Measurements from ENCODE around the gene CHCHD3.

Gene CHCHD3

DNA sequence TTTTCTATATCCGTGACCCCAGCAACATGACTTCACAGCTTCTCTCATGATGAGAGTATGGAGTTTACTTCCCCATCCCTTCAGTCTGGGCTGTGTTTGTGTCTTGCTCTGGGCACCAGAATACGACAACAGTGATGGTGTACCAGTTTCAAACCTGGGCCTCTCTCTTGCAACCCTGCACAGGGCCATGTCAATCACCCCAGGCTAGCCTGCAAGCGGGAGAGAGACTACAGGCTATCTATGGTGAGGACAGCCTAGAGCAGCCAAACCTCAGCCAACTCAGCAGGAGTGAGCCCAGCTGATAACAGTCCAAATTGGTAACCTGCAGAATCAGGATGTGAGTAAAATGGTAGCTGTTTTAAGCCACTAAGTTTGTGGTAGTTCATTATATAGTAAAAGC lies 235.8 kb downstream of the CHCHD3 start:
- Mint-ChIP-seq H3K9me3 (no peaks in the 10 kb centered on the region), H3K4me3 (no peak overlapping the region), H3K4me1 (no peaks in the 10 kb centered on the region), H3K27me3 (no peaks in the 10 kb centered on the region), H3K27ac (no peak overlapping the region)
- ATAC-seq = no peak
- DNase-seq = no peak

DNA sequence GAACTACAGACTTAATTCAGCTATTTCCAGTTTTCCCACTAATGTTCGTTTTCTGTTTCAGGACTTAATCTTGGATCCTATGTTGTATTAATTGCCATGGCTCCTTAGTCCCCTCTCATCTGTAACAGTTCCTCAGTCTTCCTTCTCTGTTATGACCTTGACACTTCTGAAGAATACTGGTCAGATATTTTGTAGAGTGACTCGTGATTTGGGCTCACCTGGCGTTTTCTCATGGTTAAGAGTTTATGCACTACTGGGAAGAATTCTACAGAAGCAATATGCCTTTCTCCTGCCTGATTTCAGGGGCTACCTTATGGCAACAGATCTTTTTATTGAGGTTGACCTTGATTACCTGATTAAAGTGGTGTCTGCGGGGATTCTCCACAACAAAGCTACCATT lies 239.4 kb downstream of the CHCHD3 start:
- H3K27ac Mint-ChIP-seq = no peak overlapping the region
- H3K4me1 Mint-ChIP-seq = no peaks in the 10 kb centered on the region
- ATAC-seq (no peak), DNase-seq (no peak)
- H3K4me3 Mint-ChIP-seq = no peak overlapping the region
- H3K9me3 Mint-ChIP-seq = no peaks in the 10 kb centered on the region
- H3K27me3 Mint-ChIP-seq = no peaks in the 10 kb centered on the region

DNA sequence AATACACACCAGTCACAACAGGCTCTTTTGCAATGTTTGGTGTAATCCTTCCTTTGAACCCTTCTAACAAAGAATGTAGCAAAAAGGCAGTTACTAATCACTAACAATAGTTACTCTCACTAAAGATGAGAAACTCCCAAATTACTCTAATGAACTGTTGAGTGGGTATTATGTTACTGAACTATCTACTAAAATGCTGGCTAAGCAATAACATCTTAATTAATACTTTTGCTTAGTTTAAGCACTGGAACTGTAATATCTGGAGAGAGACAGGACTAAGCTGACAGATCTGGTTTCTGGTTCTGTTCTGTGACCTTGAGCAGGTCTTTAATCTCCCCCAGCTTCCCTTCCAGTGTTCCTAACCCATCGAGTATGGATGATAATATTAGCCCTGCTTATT lies 241.7 kb downstream of the CHCHD3 start:
- H3K9me3 Mint-ChIP-seq = peaks cover 0 to 8% of the 10 kb centered on the region in 2 donors
- H3K27ac Mint-ChIP-seq = no peak overlapping the region
- H3K27me3 Mint-ChIP-seq = no peaks in the 10 kb centered on the region
- ATAC-seq = no peak
- no peaks in the 10 kb centered on the region for H3K4me1 Mint-ChIP-seq
- H3K4me3 Mint-ChIP-seq = no peak overlapping the region
- DNase-seq = no peak

GRCh38 chr7:132838313-132838712 lies 243.6 kb downstream of the CHCHD3 start:
- H3K4me1 Mint-ChIP-seq = no peaks in the 10 kb centered on the region
- no peak overlapping the region for H3K4me3 Mint-ChIP-seq
- no peak overlapping the region for H3K27ac Mint-ChIP-seq
- peaks cover 0 to 8% of the 10 kb centered on the region in 2 donors for H3K9me3 Mint-ChIP-seq
- ATAC-seq (no peak), DNase-seq (no peak)
- no peaks in the 10 kb centered on the region for H3K27me3 Mint-ChIP-seq

DNA sequence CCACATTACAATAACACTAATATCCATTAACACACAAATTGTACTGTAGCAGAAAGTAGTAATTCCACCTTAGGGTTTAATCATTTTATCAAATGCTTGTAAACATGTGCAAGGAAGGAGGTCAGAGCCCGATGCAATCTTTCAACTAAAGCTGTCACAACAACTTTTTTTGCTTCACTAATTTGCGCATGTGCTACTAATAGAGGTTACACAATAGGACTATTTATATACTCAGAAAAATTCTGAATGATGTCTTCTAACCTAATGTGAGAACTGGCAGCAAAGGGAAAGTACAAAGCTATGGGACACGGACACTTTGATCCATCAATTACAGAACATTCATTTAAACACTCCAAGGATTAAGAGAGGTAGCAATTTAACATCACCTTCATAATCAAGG lies 244.4 kb downstream of the CHCHD3 start:
- H3K27ac Mint-ChIP-seq = no peak overlapping the region
- H3K4me1 Mint-ChIP-seq = no peaks in the 10 kb centered on the region
- H3K9me3 Mint-ChIP-seq = peaks cover 0 to 8% of the 10 kb centered on the region in 2 donors
- no peak for ATAC-seq
- no peak for DNase-seq
- no peaks in the 10 kb centered on the region for H3K27me3 Mint-ChIP-seq
- H3K4me3 Mint-ChIP-seq = no peak overlapping the region

DNA sequence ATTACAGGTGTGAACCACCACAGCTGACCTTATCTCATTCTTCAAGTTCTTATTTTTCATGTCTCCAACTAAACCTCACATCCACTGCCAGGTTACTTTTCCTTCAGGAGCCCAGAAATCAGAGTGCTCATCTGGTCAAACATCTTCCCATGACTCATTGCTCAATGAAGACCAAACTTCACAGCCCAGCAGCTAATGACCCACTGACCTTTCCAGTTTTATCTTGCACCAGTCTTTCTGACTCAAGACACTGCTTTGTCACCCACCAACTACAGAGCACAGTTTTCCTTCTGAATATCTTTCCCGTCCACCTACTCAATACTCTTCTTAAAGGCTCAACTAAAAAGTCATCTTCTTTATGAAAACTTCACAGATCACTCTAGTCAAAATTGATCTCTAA lies 245.1 kb downstream of the CHCHD3 start:
- Mint-ChIP-seq H3K4me1 (no peaks in the 10 kb centered on the region), H3K27ac (no peak overlapping the region), H3K27me3 (no peaks in the 10 kb centered on the region), H3K9me3 (peaks cover 0 to 8% of the 10 kb centered on the region in 2 donors), H3K4me3 (no peak overlapping the region)
- ATAC-seq (no peak), DNase-seq (no peak)

DNA sequence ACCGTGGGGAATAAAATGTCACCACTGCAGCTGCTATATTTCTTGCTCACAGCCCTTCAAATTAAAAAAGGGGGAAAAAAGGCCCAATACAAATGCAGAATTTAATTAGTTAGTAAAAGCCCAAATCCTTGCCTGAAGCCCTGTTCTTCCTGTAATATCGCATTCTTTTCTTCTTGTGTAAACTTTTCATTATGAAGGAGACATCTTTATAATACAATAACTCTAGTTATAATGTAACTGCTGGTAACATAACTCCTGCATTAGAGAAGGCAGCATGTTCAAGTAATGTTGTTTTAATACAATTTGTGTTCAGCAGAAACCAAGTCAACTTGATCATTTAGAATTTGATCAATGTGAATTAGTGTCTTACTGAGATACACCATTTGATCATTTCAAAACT lies 250.9 kb downstream of the CHCHD3 start:
- ATAC-seq (no peak), DNase-seq (no peak)
- H3K4me1 Mint-ChIP-seq = peaks cover 5% of the 10 kb centered on the region
- no peaks in the 10 kb centered on the region for H3K27me3 Mint-ChIP-seq
- H3K27ac Mint-ChIP-seq = no peak overlapping the region
- H3K9me3 Mint-ChIP-seq = peaks cover 4 to 6% of the 10 kb centered on the region in 2 donors
- H3K4me3 Mint-ChIP-seq = no peak overlapping the region

DNA sequence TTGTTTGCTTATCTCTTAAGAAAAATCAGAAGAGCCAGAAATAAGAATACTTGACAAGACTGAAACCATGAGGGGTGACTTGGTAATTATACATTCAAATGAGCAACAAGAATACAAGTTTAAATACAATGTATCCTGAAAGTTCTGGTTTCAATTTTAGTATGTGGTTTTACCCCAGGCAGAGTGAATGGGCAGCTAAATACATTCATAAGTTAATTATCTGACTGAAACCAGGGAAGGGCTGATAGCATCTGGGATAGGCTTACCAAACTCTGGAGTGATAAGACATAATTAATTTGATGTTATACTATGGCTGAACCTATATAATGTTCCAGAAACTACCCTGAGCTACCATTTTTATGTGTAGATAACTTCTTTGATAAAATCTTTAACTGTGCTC lies 253.4 kb downstream of the CHCHD3 start:
- Mint-ChIP-seq H3K27ac (no peak overlapping the region), H3K4me1 (peaks cover 14% of the 10 kb centered on the region), H3K27me3 (no peaks in the 10 kb centered on the region), H3K9me3 (peaks cover 6 to 9% of the 10 kb centered on the region in 2 donors), H3K4me3 (no peak overlapping the region)
- DNase-seq = no peak
- no peak for ATAC-seq

DNA sequence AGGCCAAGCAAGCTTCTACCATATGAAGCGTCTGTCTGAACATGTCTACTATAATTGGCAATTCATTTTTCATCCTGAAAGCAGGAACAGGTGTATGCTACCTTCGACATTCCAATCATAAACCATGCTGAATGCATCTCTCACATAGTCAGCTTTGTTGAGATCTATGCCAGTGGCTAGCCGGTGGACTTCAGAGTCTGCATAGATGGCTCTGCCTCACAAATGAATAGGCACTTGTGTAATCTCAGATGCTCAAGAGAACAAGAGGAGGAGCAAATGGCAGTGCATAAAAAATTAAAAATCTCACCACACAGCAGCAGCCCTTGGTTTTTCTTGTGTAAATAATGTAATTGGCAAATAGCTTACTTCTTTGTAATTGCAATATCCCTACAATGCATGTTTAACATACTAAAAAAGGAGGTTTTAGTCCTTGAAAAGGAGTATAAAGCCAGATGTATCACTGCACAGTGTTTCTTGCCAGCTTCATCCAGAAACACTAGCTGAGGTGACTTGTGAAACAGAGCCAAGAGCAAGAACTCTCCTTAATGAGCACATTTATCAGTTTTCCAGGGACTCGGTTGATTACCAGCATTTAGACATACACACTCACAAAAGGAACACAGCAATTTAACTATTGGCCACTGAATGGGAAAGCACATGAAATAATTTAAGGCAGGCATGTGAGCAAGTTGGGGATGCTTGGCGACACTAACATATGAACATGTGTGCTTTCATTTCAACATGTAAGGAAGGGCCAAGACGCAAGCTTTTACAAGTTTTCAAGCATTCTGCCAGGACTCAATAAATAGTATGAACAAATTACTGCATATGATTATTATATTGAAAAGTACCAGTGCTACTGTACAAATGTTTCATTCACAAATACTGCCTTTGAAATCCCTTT lies 255.7 kb downstream of the CHCHD3 start:
- no peak overlapping the region for H3K4me3 Mint-ChIP-seq
- peaks cover 6 to 9% of the 10 kb centered on the region in 2 donors for H3K9me3 Mint-ChIP-seq
- no peak for ATAC-seq
- H3K27ac Mint-ChIP-seq = no peak overlapping the region
- H3K4me1 Mint-ChIP-seq = peaks cover 14% of the 10 kb centered on the region
- no peaks in the 10 kb centered on the region for H3K27me3 Mint-ChIP-seq
- no peak for DNase-seq

DNA sequence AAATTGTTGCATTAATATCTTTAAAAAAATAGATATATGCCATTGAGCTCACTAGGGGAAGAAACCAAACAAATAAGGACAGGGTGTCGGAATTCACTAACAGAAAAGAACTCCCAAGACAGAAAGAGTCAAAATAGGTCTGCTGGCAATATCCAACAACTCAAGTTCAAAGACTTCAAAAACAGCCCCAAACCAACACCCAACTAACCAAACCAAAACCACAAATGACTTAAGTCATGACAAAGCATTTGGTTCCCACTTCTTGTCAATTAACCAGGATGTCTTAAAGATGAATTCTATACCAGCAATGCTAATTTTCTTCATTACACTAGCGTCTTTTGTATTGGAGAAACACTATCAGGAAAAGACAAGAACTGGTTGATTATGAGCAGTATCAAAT lies 256.7 kb downstream of the CHCHD3 start:
- H3K9me3 Mint-ChIP-seq = peaks cover 6 to 9% of the 10 kb centered on the region in 2 donors
- ATAC-seq (no peak), DNase-seq (no peak)
- no peak overlapping the region for H3K27ac Mint-ChIP-seq
- H3K4me3 Mint-ChIP-seq = no peak overlapping the region
- peaks cover 14% of the 10 kb centered on the region for H3K4me1 Mint-ChIP-seq
- H3K27me3 Mint-ChIP-seq = no peaks in the 10 kb centered on the region

DNA sequence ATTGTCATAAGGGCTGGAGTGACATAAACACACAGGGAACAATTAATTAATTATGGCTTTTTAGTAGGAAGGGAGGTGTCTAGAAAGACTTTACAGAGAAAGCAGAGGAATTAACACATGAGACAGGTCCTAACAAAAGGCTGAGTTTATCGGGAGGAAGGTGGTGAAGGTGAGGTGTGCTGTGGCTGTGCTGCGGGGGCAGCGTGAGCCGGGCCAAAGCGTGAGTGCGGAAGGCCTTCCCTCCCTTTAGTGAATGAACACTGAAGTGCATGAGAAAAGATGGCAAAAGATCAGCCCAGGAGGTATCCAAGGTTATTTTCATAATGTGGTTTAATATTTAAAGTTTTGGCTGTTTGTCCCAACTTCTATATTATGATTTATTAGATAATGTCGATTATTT lies 262.2 kb downstream of the CHCHD3 start:
- no peaks in the 10 kb centered on the region for H3K4me1 Mint-ChIP-seq
- H3K27me3 Mint-ChIP-seq = no peaks in the 10 kb centered on the region
- ATAC-seq (no peak), DNase-seq (no peak)
- H3K4me3 Mint-ChIP-seq = no peak overlapping the region
- peaks cover 0 to 2% of the 10 kb centered on the region in 2 donors for H3K9me3 Mint-ChIP-seq
- H3K27ac Mint-ChIP-seq = no peak overlapping the region

GRCh38 chr7:132817949-132818348 lies 263.9 kb downstream of the CHCHD3 start:
- DNase-seq = no peak
- no peak for ATAC-seq
- no peaks in the 10 kb centered on the region for H3K4me1 Mint-ChIP-seq
- no peak overlapping the region for H3K27ac Mint-ChIP-seq
- no peaks in the 10 kb centered on the region for H3K27me3 Mint-ChIP-seq
- H3K9me3 Mint-ChIP-seq = peaks cover 0 to under 1% of the 10 kb centered on the region in 2 donors
- no peak overlapping the region for H3K4me3 Mint-ChIP-seq

- no peak overlapping the region for H3K27ac Mint-ChIP-seq
- no peaks in the 10 kb centered on the region for H3K27me3 Mint-ChIP-seq
- ATAC-seq = no peak
- H3K4me1 Mint-ChIP-seq = no peaks in the 10 kb centered on the region
- DNase-seq = no peak
- H3K4me3 Mint-ChIP-seq = no peak overlapping the region
- H3K9me3 Mint-ChIP-seq = peaks cover 7 to 8% of the 10 kb centered on the region in 2 donors
These were observed 266.1 kb downstream of the CHCHD3 start for GRCh38 chr7:132815696-132816311.

DNA sequence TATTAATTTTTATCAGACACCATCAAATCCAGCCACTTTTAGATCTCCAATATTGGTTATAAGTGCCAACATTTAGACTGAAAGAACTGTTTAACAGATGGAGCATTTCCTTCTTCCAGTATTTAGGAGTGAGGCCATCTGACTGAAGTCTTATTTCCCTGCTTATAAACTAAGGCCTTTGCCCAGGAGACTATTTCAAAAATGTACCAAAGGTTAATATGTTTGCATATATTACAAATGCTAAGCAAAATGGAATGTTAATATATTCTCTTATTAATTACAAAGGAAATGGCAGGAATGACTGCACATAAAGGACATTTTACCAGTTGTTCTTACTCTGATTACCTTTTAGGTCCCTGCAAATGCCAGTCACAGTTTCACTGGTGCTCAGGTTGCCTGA lies 266.8 kb downstream of the CHCHD3 start:
- no peak for DNase-seq
- Mint-ChIP-seq H3K27ac (no peak overlapping the region), H3K9me3 (peaks cover 7 to 8% of the 10 kb centered on the region in 2 donors), H3K4me3 (no peak overlapping the region), H3K27me3 (no peaks in the 10 kb centered on the region), H3K4me1 (no peaks in the 10 kb centered on the region)
- no peak for ATAC-seq

DNA sequence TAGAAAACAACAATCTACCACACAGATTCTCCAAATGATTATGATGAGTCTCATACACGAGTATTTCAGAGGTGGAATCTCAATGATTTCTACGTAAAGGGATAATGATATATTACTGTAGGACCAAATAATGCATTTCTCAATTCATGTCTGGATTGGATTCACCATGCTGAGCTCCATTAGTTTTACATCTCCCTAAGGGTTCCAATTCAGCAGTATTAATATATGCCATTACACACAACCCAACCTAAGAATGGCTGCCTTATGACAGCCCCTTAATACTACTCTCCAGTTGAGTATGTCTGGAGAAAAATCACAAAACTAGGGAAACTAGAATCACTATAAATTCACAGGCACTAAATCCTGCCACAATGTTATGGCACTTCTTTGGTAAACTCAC lies 271.3 kb downstream of the CHCHD3 start:
- peaks cover 7 to 8% of the 10 kb centered on the region in 2 donors for H3K9me3 Mint-ChIP-seq
- H3K4me3 Mint-ChIP-seq = no peak overlapping the region
- H3K27me3 Mint-ChIP-seq = no peaks in the 10 kb centered on the region
- ATAC-seq (no peak), DNase-seq (no peak)
- no peaks in the 10 kb centered on the region for H3K4me1 Mint-ChIP-seq
- no peak overlapping the region for H3K27ac Mint-ChIP-seq

DNA sequence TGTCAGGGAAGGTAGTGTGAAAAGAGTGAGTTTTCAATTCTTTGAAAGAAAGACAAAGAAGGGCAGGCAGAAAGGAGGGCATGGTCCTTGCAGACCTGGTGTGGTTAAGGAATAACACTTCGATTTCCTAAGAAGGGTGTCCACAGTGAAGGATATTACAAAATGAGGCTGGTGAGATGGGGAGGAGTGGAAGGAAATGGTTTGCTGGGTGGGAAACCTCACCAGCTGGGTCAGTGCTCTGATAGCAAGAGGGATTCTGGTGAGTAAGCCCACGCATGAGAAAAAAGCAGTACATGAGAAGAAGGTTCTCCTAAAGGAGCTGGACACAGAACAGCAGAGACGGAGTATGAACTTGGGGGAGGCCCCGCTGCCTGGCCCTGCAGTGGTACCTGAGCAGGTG lies 275.1 kb downstream of the CHCHD3 start:
- peaks cover 0 to 5% of the 10 kb centered on the region in 2 donors for H3K9me3 Mint-ChIP-seq
- no peaks in the 10 kb centered on the region for H3K27me3 Mint-ChIP-seq
- no peak overlapping the region for H3K27ac Mint-ChIP-seq
- H3K4me3 Mint-ChIP-seq = no peak overlapping the region
- no peaks in the 10 kb centered on the region for H3K4me1 Mint-ChIP-seq
- DNase-seq = no peak
- no peak for ATAC-seq

Data from stimulated activated naive CD8-positive, alpha-beta T cell treated with anti-CD3 and anti-CD28 coated beads, Interleukin-15, amount 100 ng/mL, for 72 hours (primary cell).